Mucosa of gallbladder (tissue), 1 donor: ENCODE measurements around the gene PRTFDC1. TPM values are rescaled to one million over a fixed set of nuclear protein-coding genes. Genes with fewer than 3 reads are reported as not detected.
A peak's percentile ranks its signal among the peaks of the same experiment; 100 is the strongest.
"Not testable (repeated sequence)": the region's sequence is repeated elsewhere in the genome, so short reads cannot be mapped to it uniquely, and the experiment has no call there.

Source experiments
- DNase-seq: peaks from one replicate; pipeline ENCODE4 v3.0.0-alpha.2; 2020; ENCODE audit warnings: low spot score
- total RNA-seq: library from RNA; stranded (reverse); gene quantifications from one replicate; pipeline ENCODE4 v1.2.1, GENCODE V29; 2021
- donor health status: DM: no; HTN: no; CAD: no.

The PRTFDC1 gene
- total RNA-seq = 12.0 TPM

- peak; percentile 19 for DNase-seq
Observed at GRCh38 chr10:24952143-24952706, at the start of gene PRTFDC1. Gene PRTFDC1 (minus strand): TSS chr10:24952606. CDS start chr10:24952575, 31 bp downstream.

- DNase-seq = no peak
Observed at GRCh38 chr10:24998044-24998443, 45.6 kb upstream of the PRTFDC1 start.

- no peak for DNase-seq
Observed at GRCh38 chr10:24995072-24995471, 42.7 kb upstream of the PRTFDC1 start.

- DNase-seq = no peak
Observed at GRCh38 chr10:24993237-24993958, 41.0 kb upstream of the PRTFDC1 start.

GRCh38 chr10:24992512-24993133, 40.2 kb upstream of the PRTFDC1 start:
- no peak for DNase-seq

GRCh38 chr10:24991298-24991697, 38.9 kb upstream of the PRTFDC1 start:
- no peak for DNase-seq

GRCh38 chr10:24989867-24990266, 37.5 kb upstream of the PRTFDC1 start:
- DNase-seq = no peak

GRCh38 chr10:24988831-24989640, 36.6 kb upstream of the PRTFDC1 start:
- no peak for DNase-seq

GRCh38 chr10:24984906-24985305, 32.5 kb upstream of the PRTFDC1 start:
- no peak for DNase-seq

- DNase-seq = no peak
Observed at GRCh38 chr10:24983946-24984345, 31.5 kb upstream of the PRTFDC1 start.

- DNase-seq = no peak
Observed at GRCh38 chr10:24983130-24983529, 30.7 kb upstream of the PRTFDC1 start.

- DNase-seq = no peak
Observed at GRCh38 chr10:24982319-24983112, 30.1 kb upstream of the PRTFDC1 start.

GRCh38 chr10:24981161-24981710, 28.8 kb upstream of the PRTFDC1 start:
- DNase-seq = no peak

GRCh38 chr10:24979685-24980084, 27.3 kb upstream of the PRTFDC1 start:
- DNase-seq = no peak

- peak; percentile 18 for DNase-seq
Observed at GRCh38 chr10:24974976-24975375, 22.6 kb upstream of the PRTFDC1 start.

- no peak for DNase-seq
Observed at GRCh38 chr10:24973163-24973562, 20.8 kb upstream of the PRTFDC1 start.

GRCh38 chr10:24971374-24971773, 19.0 kb upstream of the PRTFDC1 start:
- DNase-seq = no peak

- no peak for DNase-seq
Observed at GRCh38 chr10:24969841-24970281, 17.5 kb upstream of the PRTFDC1 start.

- DNase-seq = not testable (repeated sequence)
Observed at GRCh38 chr10:24968951-24969350, 16.5 kb upstream of the PRTFDC1 start.

- DNase-seq = no peak
Observed at GRCh38 chr10:24968349-24968748, 15.9 kb upstream of the PRTFDC1 start.

GRCh38 chr10:24966962-24967481, 14.6 kb upstream of the PRTFDC1 start:
- no peak for DNase-seq
